ENCODE measurements around the gene NR1I3.

- TF ChIP-seq CTCF (IDR thresholded peaks at IDR 0.05; ENCODE audit: poor library complexity) (no peak), EZH2 (IDR thresholded peaks at IDR 0.05; ENCODE audit: borderline replicate concordance) (no peak), EZH2phosphoT487 (IDR thresholded peaks at IDR 0.05; ENCODE audit: low read depth, severe bottlenecking, unreplicated experiment) (no peak)
These were observed 52.7 kb downstream of the NR1I3 start for GRCh38 chr1:161185282-161185682.
